Prostate gland (tissue), 2 donors: ENCODE measurements around the gene FUCA1. TPM values are rescaled to one million over a fixed set of nuclear protein-coding genes. Genes with fewer than 3 reads are reported as not detected.

Experiments
- DNase-seq: peaks from one replicate; pipeline ENCODE4 v3.0.0-alpha.2; 2019; ENCODE audit warnings: low spot score
- H3K27ac ChIP-seq, 2 donors: fragments of 200-600 bp; sonication (generic); 2 replicates each; pipeline ENCODE4 v1.5.1; 2017 to 2019
- H3K27me3 ChIP-seq: fragments of 200-600 bp; sonication (generic); replicated peaks from 2 replicates; pipeline ENCODE4 v1.5.1; 2019; ENCODE audit not compliant: insufficient read depth
- H3K36me3 ChIP-seq, 2 donors: fragments of 200-600 bp; sonication (generic); 1 replicate in 1 of 2; 2 replicates in 1 of 2; pipeline versions ENCODE4 v1.5.1 to v1.8.1; 2017 to 2019
- H3K4me1 ChIP-seq: fragments of 200-600 bp; sonication (generic); replicated peaks from 2 replicates; pipeline ENCODE4 v1.5.1; 2019
- H3K4me3 ChIP-seq, 2 donors: fragments of 200-600 bp; sonication (generic); 2 replicates each; pipeline ENCODE4 v1.5.1; 2017 to 2019
- H3K9me3 ChIP-seq: fragments of 200-600 bp; sonication (generic); 2 replicates; pipeline ENCODE4 v1.5.1; 2017
- CTCF ChIP-seq, 4 experiments: fragments of 200-600 bp in 2 of 4; fragments of 450-650 bp in 2 of 4; sonication (generic) in 2 of 4; IDR thresholded peaks; 1 replicate in 3 of 4; 2 replicates in 1 of 4; pipeline ENCODE4 v1.5.1; 2016 to 2019; ENCODE audit warnings: antibody characterized with exemption in 4 of 4, mild to moderate bottlenecking in 2 of 4, moderate library complexity in 2 of 4
- POLR2A ChIP-seq: fragments of 450-650 bp; IDR thresholded peaks from one replicate; pipeline ENCODE4 v1.6.1; 2016; ENCODE audit warnings: antibody characterized with exemption, mild to moderate bottlenecking
- POLR2AphosphoS5 ChIP-seq: sonication (generic); formaldehyde crosslinking; IDR thresholded peaks from one replicate; pipeline ENCODE4 v1.6.1; 2017; ENCODE audit warnings: antibody characterized with exemption
- WGBS: methylation state at CpG from one replicate; pipeline ENCODE4 v1.1.5; 2018; 5-methylcytosine and 5-hydroxymethylcytosine counted together
- intact Hi-C: fragments of 100-400 bp; cut with DNase I; formaldehyde crosslinking; loops from one replicate; pipeline ENCODE4 v1.14.2; 2022
- total RNA-seq, 2 donors: library from RNA; depleted of rRNA; stranded (reverse); fragments of >200 nt; gene quantifications; one replicate each; pipeline ENCODE4 v1.1.0, GENCODE V29; 2016

The FUCA1 gene
- total RNA-seq, 2 donors from 2014 or later, result 51.4 to 111 TPM

DNA sequence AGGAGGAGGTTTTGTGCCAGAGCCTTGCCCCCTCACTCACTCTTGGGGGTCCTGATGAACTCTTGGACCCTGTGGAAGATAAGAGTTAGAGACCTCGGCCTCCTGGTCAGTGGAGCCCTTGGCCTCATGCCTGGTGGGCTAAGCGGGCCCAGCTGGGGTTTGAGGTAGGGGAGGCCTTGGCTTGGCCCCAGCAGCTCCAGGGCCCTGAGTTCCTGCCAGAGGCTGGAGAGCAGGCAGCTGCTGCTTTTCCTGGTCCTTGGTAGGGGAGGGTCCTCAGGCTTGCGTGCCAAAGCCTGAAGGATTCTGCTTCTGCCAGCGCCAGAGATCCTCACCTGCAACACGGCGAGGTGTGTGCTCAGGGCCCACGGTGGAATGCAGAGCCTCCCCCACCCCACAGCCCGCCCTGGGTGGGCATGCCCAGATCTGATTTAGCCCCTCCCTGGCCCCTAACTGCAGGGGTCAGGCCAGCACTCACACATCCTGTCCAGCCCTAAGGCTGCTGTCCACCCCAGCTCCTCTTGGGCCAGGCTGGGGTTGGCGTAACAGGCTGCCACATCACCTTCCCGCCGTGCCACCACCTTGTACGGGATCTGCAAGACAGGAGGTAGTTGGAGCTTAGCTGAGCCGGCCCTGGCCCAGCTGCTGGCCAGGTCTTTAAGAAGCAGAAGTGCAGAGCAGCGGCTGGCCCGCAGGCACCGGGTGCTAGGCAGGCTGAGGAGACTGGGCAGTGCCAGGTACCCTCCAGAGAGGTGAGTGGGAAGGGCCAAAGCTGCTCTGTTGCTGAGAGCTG is 72.2 kb downstream of the FUCA1 start:
- WGBS, result 58% methylated on average over 16 of the region's 16 CpGs
- peaks cover 24% of the 10 kb centered on the region for H3K4me1 ChIP-seq
- no peak for DNase-seq

More for the DNA sequence above, 72.2 kb downstream of the FUCA1 start:
- Histone ChIP-seq H3K27me3 (no peaks in the 10 kb centered on the region), H3K36me3 (no peaks in the 10 kb centered on the region), H3K27ac (peak overlapping the region; percentile 34 to 83), H3K4me3 (no peak overlapping the region), H3K9me3 (no peaks in the 10 kb centered on the region)
- TF ChIP-seq POLR2A (no peak), CTCF (IDR thresholded peaks at IDR 0.05) (no peak), POLR2AphosphoS5 (no peak)
- intact Hi-C loops, result no loop called here

Other genes with a start within 250 kb of the FUCA1 start
- gene RPL11, start 176.5 kb downstream of the FUCA1 start, total RNA-seq, result 1,000 to 10,000 TPM in 1 of 2 donors, 100 to 1,000 TPM in 1; 784 to 1,458 TPM
- gene ELOA, start 124.8 kb downstream of the FUCA1 start, total RNA-seq, result 10 to 100 TPM; 35.7 to 42.1 TPM
- 10 to 100 TPM; 85.7 to 86.7 TPM for gene PITHD1, start 89.9 kb downstream of the FUCA1 start, total RNA-seq
- gene LYPLA2, start 77.1 kb downstream of the FUCA1 start, total RNA-seq, result 10 to 100 TPM; 53.6 to 57.7 TPM
- gene GALE, start 67.5 kb downstream of the FUCA1 start, total RNA-seq, result 10 to 100 TPM; 26.3 to 27.3 TPM
- 10 to 100 TPM; 51.1 to 58.7 TPM for gene HMGCL, start 42.9 kb downstream of the FUCA1 start, total RNA-seq
- not detected for gene CNR2, start 45.1 kb upstream of the FUCA1 start, total RNA-seq
- gene PNRC2, start 91.5 kb upstream of the FUCA1 start, total RNA-seq, result 100 to 1,000 TPM in 1 of 2 donors, 10 to 100 TPM in 1; 86.6 to 117 TPM
- 10 to 100 TPM; 94.3 to 94.9 TPM for gene SRSF10, start 112.0 kb upstream of the FUCA1 start, total RNA-seq
- gene MYOM3, start 243.8 kb upstream of the FUCA1 start, total RNA-seq, result 10 to 100 TPM in 1 of 2 donors, 1 to 10 TPM in 1; 3.3 to 28.5 TPM